Measurements from ENCODE around the gene BCL7C.

DNA sequence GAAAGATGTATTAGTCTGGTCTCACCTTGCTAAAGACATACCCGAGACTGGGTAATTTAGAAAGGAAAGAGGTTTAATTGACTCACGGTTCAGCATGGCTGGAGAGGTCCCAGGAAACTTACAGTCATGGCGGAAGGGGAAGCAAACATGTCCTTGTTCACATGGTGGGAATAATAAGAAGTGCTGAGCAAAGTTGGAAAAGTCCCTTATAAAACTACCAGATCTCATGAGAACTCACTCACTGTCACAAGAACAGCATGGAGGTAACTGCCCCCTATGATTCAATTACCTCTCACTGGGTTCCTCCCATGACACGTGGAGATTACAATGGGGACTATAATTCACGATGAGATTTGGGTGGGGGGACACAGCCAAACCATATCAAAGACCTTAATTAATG is 53.3 kb downstream of the BCL7C start:
- no peak for TF ChIP-seq CTCF (IDR thresholded peaks at IDR 0.05)
- TF ChIP-seq, protein P1, sequence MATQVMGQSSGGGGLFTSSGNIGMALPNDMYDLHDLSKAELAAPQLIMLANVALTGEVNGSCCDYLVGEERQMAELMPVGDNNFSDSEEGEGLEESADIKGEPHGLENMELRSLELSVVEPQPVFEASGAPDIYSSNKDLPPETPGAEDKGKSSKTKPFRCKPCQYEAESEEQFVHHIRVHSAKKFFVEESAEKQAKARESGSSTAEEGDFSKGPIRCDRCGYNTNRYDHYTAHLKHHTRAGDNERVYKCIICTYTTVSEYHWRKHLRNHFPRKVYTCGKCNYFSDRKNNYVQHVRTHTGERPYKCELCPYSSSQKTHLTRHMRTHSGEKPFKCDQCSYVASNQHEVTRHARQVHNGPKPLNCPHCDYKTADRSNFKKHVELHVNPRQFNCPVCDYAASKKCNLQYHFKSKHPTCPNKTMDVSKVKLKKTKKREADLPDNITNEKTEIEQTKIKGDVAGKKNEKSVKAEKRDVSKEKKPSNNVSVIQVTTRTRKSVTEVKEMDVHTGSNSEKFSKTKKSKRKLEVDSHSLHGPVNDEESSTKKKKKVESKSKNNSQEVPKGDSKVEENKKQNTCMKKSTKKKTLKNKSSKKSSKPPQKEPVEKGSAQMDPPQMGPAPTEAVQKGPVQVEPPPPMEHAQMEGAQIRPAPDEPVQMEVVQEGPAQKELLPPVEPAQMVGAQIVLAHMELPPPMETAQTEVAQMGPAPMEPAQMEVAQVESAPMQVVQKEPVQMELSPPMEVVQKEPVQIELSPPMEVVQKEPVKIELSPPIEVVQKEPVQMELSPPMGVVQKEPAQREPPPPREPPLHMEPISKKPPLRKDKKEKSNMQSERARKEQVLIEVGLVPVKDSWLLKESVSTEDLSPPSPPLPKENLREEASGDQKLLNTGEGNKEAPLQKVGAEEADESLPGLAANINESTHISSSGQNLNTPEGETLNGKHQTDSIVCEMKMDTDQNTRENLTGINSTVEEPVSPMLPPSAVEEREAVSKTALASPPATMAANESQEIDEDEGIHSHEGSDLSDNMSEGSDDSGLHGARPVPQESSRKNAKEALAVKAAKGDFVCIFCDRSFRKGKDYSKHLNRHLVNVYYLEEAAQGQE (IDR thresholded peaks at IDR 0.05; ENCODE audit: insufficient read depth in 1 of 2, low read depth in 2 of 2, low read length in 1 of 2), result no peak
- no peak for TF ChIP-seq TCF7L2 (IDR thresholded peaks at IDR 0.05; ENCODE audit: low read depth, low read length)
- no peak for TF ChIP-seq POLR2AphosphoS5 (IDR thresholded peaks at IDR 0.05; ENCODE audit: low read depth, low read length)
